SK-N-SH (cell line): ENCODE data around the gene RBP3. TPM values are rescaled to one million over a fixed set of nuclear protein-coding genes. Genes with fewer than 3 reads are reported as not detected.
A peak's percentile ranks its signal among the peaks of the same experiment; 100 is the strongest.

Source experiments
- CTCF ChIA-PET: fragments of 300-600, 350-600 bp; formaldehyde crosslinking; extraction: SDS; loops from one replicate; lab custom pipeline; 2021; lab: Yijun Ruan, JAX
- POLR2A ChIA-PET: fragments of 350-600 bp; sonication (Branson Sonifier 250); formaldehyde crosslinking; extraction: SDS; loops from one replicate; lab custom pipeline; 2020; ENCODE audit warnings: antibody characterized with exemption, inconsistent platforms; lab: Yijun Ruan, JAX
- DNase-seq: peaks from one replicate; pipeline ENCODE4 v3.0.0; 2012
- H2AFZ ChIP-seq: fragments of 200-600 bp; sonication (generic); 2 replicates; pipeline ENCODE4 v1.8.1; 2016; ENCODE audit warnings: antibody characterized with exemption, mild to moderate bottlenecking, low read depth
- H3F3A ChIP-seq: fragments of 200-600 bp; sonication (generic); replicated peaks from 2 replicates; pipeline ENCODE3; 2016; ENCODE audit warnings: antibody characterized with exemption, mild to moderate bottlenecking; ENCODE audit not compliant: insufficient read depth
- H3K27ac ChIP-seq, 2 experiments: fragments of 200-500 bp in 1 of 2; fragments of 200-600 bp in 1 of 2; sonication (Bioruptor generic) in 1 of 2; sonication (generic), shearing (Covaris generic) in 1 of 2; 2 replicates each; pipeline versions ENCODE4 v1.5.1 to v1.6.1; 2014 to 2016; ENCODE audit warnings: low read depth in 2 of 2, inconsistent platforms in 1 of 2, low read length in 1 of 2, mild to moderate bottlenecking in 1 of 2, mixed read lengths in 1 of 2
- H3K27me3 ChIP-seq: fragments of 200-600 bp; sonication (generic), shearing (Covaris generic); 2 replicates; pipeline ENCODE4 v1.6.1; 2016; ENCODE audit warnings: mixed run types; ENCODE audit not compliant: insufficient read depth
- H3K36me3 ChIP-seq, 2 experiments: fragments of 200-500 bp in 1 of 2; fragments of 200-600 bp in 1 of 2; sonication (Bioruptor generic) in 1 of 2; sonication (generic) in 1 of 2; replicated peaks in 1 of 2; 2 replicates each; pipeline versions ENCODE3 to v1.5.1; 2014 to 2016; ENCODE audit warnings: low read length in 1 of 2, mild to moderate bottlenecking in 1 of 2; ENCODE audit not compliant: insufficient read depth in 2 of 2, control insufficient read depth in 1 of 2
- H3K4me1 ChIP-seq, 2 experiments: fragments of 200-500 bp in 1 of 2; fragments of 200-600 bp in 1 of 2; sonication (Bioruptor generic) in 1 of 2; sonication (generic), shearing (Covaris generic) in 1 of 2; 2 replicates each; pipeline versions ENCODE4 v1.5.1 to v1.6.1; 2014 to 2016; ENCODE audit warnings: low read depth in 1 of 2, low read length in 1 of 2, mixed run types in 1 of 2; ENCODE audit not compliant: insufficient read depth in 2 of 2, control insufficient read depth in 1 of 2
- H3K4me2 ChIP-seq: fragments of 200-600 bp; sonication (generic), shearing (Covaris generic); 2 replicates; pipeline ENCODE4 v1.6.1; 2017; ENCODE audit warnings: mixed run types
- H3K4me3 ChIP-seq, 2 experiments: fragments of 200-500 bp in 1 of 2; fragments of 200-600 bp in 1 of 2; sonication (Bioruptor generic) in 1 of 2; sonication (generic), shearing (Covaris generic) in 1 of 2; 2 replicates each; pipeline versions ENCODE4 v1.5.1 to v1.8.1; 2014 to 2016; ENCODE audit warnings: low read depth in 2 of 2, inconsistent platforms in 1 of 2, low read length in 1 of 2, mild to moderate bottlenecking in 1 of 2, mixed read lengths in 1 of 2, moderate library complexity in 1 of 2
- H3K79me2 ChIP-seq: fragments of 200-600 bp; sonication (generic); 2 replicates; pipeline ENCODE4 v1.8.1; 2017; ENCODE audit warnings: mild to moderate bottlenecking; ENCODE audit not compliant: insufficient read depth
- H3K9ac ChIP-seq: fragments of 200-600 bp; sonication (generic); 2 replicates; pipeline ENCODE4 v1.6.1; 2017; ENCODE audit warnings: mixed run types
- H3K9me2 ChIP-seq: fragments of 200-600 bp; sonication (generic); 2 replicates; pipeline ENCODE4 v1.6.1; 2017; ENCODE audit warnings: mixed run types
- H3K9me3 ChIP-seq: fragments of 200-600 bp; sonication (generic); 2 replicates; pipeline ENCODE4 v1.6.1; 2017; ENCODE audit warnings: mixed run types, mild to moderate bottlenecking, moderate library complexity
- H4K20me1 ChIP-seq: fragments of 200-600 bp; sonication (generic); 2 replicates; pipeline ENCODE4 v1.6.1; 2017; ENCODE audit warnings: mild to moderate bottlenecking, mixed run types; ENCODE audit not compliant: insufficient read depth
- CTCF ChIP-seq: fragments of 200-600 bp; sonication (generic); IDR thresholded peaks from 2 replicates; pipeline ENCODE4 v1.6.1; 2017; ENCODE audit warnings: antibody characterized with exemption, mild to moderate bottlenecking, moderate library complexity
- ELF1 ChIP-seq: IDR thresholded peaks from 2 replicates; pipeline ENCODE4 v1.4.0; 2012
- EP300 ChIP-seq, 2 experiments: IDR thresholded peaks; 2 replicates each; pipeline versions ENCODE4 v1.4.0 to v1.6.1; 2012; ENCODE audit warnings: borderline replicate concordance in 1 of 2, low read depth in 1 of 2, low read length in 1 of 2
- MEF2A ChIP-seq: IDR thresholded peaks from 2 replicates; pipeline ENCODE4 v1.4.0; 2012; ENCODE audit warnings: low read depth, borderline replicate concordance
- PBX3 ChIP-seq: IDR thresholded peaks from 2 replicates; pipeline ENCODE4; 2012
- RAD21 ChIP-seq: IDR thresholded peaks from 2 replicates; pipeline ENCODE4 v1.6.1; 2012; ENCODE audit warnings: mild to moderate bottlenecking, low read length
- RCOR1 ChIP-seq: fragments of 150-350 bp; IDR thresholded peaks from 2 replicates; pipeline ENCODE4 v1.6.1; 2017; ENCODE audit warnings: antibody characterized with exemption, low read length
- REST ChIP-seq: IDR thresholded peaks from 2 replicates; pipeline ENCODE4 v1.6.1; 2012; ENCODE audit warnings: mild to moderate bottlenecking, low read depth, low read length, moderate library complexity
- RFX5 ChIP-seq: IDR thresholded peaks from 2 replicates; pipeline ENCODE4 v1.6.1; 2012; ENCODE audit warnings: mild to moderate bottlenecking, improper control_type of control experiment, low read length
- TCF12 ChIP-seq: IDR thresholded peaks from 2 replicates; pipeline ENCODE4 v1.4.0; 2012
- YY1 ChIP-seq: IDR thresholded peaks from 2 replicates; pipeline ENCODE4 v1.4.0; 2012; ENCODE audit warnings: low read depth, mild to moderate bottlenecking
- WGBS: methylation state at CpG from one replicate; pipeline ENCODE4 v1.1.6; 2017; ENCODE audit warnings: low lambda C conversion rate; 5-methylcytosine and 5-hydroxymethylcytosine counted together
- polyA plus RNA-seq, 3 experiments: library from polyadenylated mRNA; depleted of rRNA; stranded (reverse); fragments of >200 nt; gene quantifications; 2 replicates each; pipeline ENCODE4 v1.2.3, GENCODE V29; 2012

The RBP3 gene
- polyA plus RNA-seq, 1 of the 3 experiments (the other 2 are of a cell fraction), result not detected

- H3K9me2 ChIP-seq, result no peaks in the 10 kb centered on the region
- no peak overlapping the region for H2AFZ ChIP-seq
- no peaks in the 10 kb centered on the region for H3K79me2 ChIP-seq
- H3K27me3 ChIP-seq, result no peaks in the 10 kb centered on the region; the same call in 1 of the 2 replicates
- ChIA-PET CTCF (interaction anchor here (1.7 to 12.0 kb wide), 6 partner anchors 8 to 317 kb away, joined by 4 to 337 read pairs (median 62); no protein-coding TSS in a partner anchor), POLR2A (no interaction called here)
- peak overlapping the region in 1 of 2 experiments; percentile 11; a peak in 1 of 4 replicates for H3K27ac ChIP-seq
- H3K9ac ChIP-seq, result no peak overlapping the region
- no peak overlapping the region for H3K4me3 ChIP-seq
- DNase-seq, result no peak
- peaks cover 0 to 68% of the 10 kb centered on the region in 2 experiments; a peak in 1 of 4 replicates for H3K4me1 ChIP-seq
- 81% methylated on average over 13 of the region's 37 CpGs for WGBS
- H4K20me1 ChIP-seq, result no peaks in the 10 kb centered on the region
- no peak overlapping the region for H3K4me2 ChIP-seq
- TF ChIP-seq ELF1, result no peak
- H3F3A ChIP-seq, result no peaks in the 10 kb centered on the region
- no peaks in the 10 kb centered on the region for H3K9me3 ChIP-seq
- H3K36me3 ChIP-seq, result no peaks in the 10 kb centered on the region
These were observed 38.1 kb upstream of the RBP3 start for GRCh38 chr10:47310090-47310505.

GRCh38 chr10:47311193-47311931 lies 36.8 kb upstream of the RBP3 start:
- DNase-seq, result no peak
- ChIA-PET POLR2A (interaction anchor here (1.3 kb wide), 1 partner anchor 287 kb away, joined by 4 read pairs; no protein-coding TSS in a partner anchor), CTCF (interaction anchor here (0.6 to 12.0 kb wide), 41 partner anchors 9 to 319 kb away, joined by 3 to 337 read pairs (median 5); no protein-coding TSS in a partner anchor)
- Histone ChIP-seq H3K4me3 (no peak overlapping the region), H3K9ac (no peak overlapping the region), H3K79me2 (no peaks in the 10 kb centered on the region), H3K9me3 (no peaks in the 10 kb centered on the region), H3F3A (no peaks in the 10 kb centered on the region), H4K20me1 (no peaks in the 10 kb centered on the region), H3K27ac (peak overlapping the region in 1 of 2 experiments; percentile 74; a peak in 2 of 4 replicates), H3K4me1 (peaks cover 0 to 57% of the 10 kb centered on the region in 2 experiments; a peak in 1 of 4 replicates), H3K27me3 (no peaks in the 10 kb centered on the region), H3K4me2 (no peak overlapping the region), H3K36me3 (no peaks in the 10 kb centered on the region), H3K9me2 (no peaks in the 10 kb centered on the region), H2AFZ (no peak overlapping the region)
- TF ChIP-seq YY1, result no peak
- TF ChIP-seq RFX5, result no peak
- TF ChIP-seq EP300 (IDR thresholded peaks at IDR 0.05; ENCODE audit: borderline replicate concordance in 1 of 2, low read depth in 1 of 2, low read length in 1 of 2), result 0 out of 4 replicates have a peak, but pooled peaks of 1 of the 2 experiments have one; percentile 5
- TF ChIP-seq TCF12, result no peak
- 37% methylated on average over 10 of the region's 10 CpGs for WGBS

- peak overlapping the region in 1 of 2 experiments; percentile 46; a peak in 1 of 4 replicates for H3K4me3 ChIP-seq
- H3K4me1 ChIP-seq, result peaks cover 0 to 51% of the 10 kb centered on the region in 2 experiments; a peak in 1 of 4 replicates
- H2AFZ ChIP-seq, result no peak overlapping the region
- POLR2A ChIA-PET, result interaction anchor here (1.3 kb wide), 1 partner anchor 288 kb away, joined by 4 read pairs; no protein-coding TSS in a partner anchor
- no peak overlapping the region for H3K4me2 ChIP-seq
- 15% methylated on average over 18 of the region's 20 CpGs for WGBS
- H3K27me3 ChIP-seq, result no peaks in the 10 kb centered on the region
- no peaks in the 10 kb centered on the region for H3K9me3 ChIP-seq
- no peaks in the 10 kb centered on the region for H3F3A ChIP-seq
- CTCF ChIA-PET, result interaction anchor here (0.6 to 12.0 kb wide), 44 partner anchors 9 to 319 kb away, joined by 3 to 337 read pairs (median 4); no protein-coding TSS in a partner anchor
- H3K36me3 ChIP-seq, result no peaks in the 10 kb centered on the region
- no peaks in the 10 kb centered on the region for H3K79me2 ChIP-seq
- no peaks in the 10 kb centered on the region for H3K9me2 ChIP-seq
- H3K9ac ChIP-seq, result no peak overlapping the region
- H3K27ac ChIP-seq, result peak overlapping the region in 1 of 2 experiments; percentile 36; a peak in 2 of 4 replicates
- no peaks in the 10 kb centered on the region for H4K20me1 ChIP-seq
- peak; percentile 90 for DNase-seq
- TF ChIP-seq REST (no peak), RCOR1 (peak; percentile 64; the same call in 1 of the 2 replicates), RAD21 (peak; percentile 97), PBX3 (no peak), MEF2A (no peak), CTCF (peak; percentile 80)
These were observed 36.1 kb upstream of the RBP3 start for GRCh38 chr10:47311932-47312662.
